Endothelial cell of umbilical vein (primary cell): ENCODE results near the gene APOC3. TPM values are rescaled to one million over a fixed set of nuclear protein-coding genes. Genes with fewer than 3 reads are reported as not detected.

Experiments
- BruUV-seq: library from RNA; stranded (reverse); fragments of 400-500 nt; replicated peaks from 2 replicates; lab custom pipeline; 2021; lab: Mats Ljungman, UMichigan
- CTCF ChIA-PET: fragments of 300-600, 350-600 bp; sonication (Branson Sonifier 250); formaldehyde crosslinking; loops from one replicate; lab custom pipeline; 2021; ENCODE audit warnings: antibody characterized with exemption, inconsistent platforms; lab: Charles Lee
- POLR2A ChIA-PET: fragments of 300-600, 350-600 bp; sonication (Branson Sonifier 250); formaldehyde crosslinking; loops from one replicate; lab custom pipeline; 2021; ENCODE audit warnings: antibody characterized with exemption, inconsistent platforms; lab: Charles Lee
- DNase-seq: peaks from one replicate; pipeline ENCODE4 v3.0.0-alpha.2; 2011; ENCODE audit warnings: low read depth, low spot score
- FAIRE-seq: peaks from 2 replicates; lab custom pipeline; 2011; peaks lifted over from hg19 to GRCh38; lab: Jason Lieb, UNC
- H2AFZ ChIP-seq: 2 replicates; pipeline ENCODE4 v1.6.0; 2012; ENCODE audit warnings: low read depth, low read length, control low read depth, inconsistent platforms
- H3K27ac ChIP-seq: 2 replicates; pipeline ENCODE4 v1.5.1; 2011; ENCODE audit warnings: low read depth, mild to moderate bottlenecking, control low read depth, low read length, moderate library complexity; ENCODE audit not compliant: insufficient read depth
- H3K27me3 ChIP-seq, 2 experiments: 2 replicates each; pipeline versions ENCODE4 v1.6.0 to v1.6.1; 2011; ENCODE audit warnings: low read length in 2 of 2, mixed read lengths in 1 of 2; ENCODE audit not compliant: control insufficient read depth in 2 of 2, insufficient read depth in 2 of 2
- H3K36me3 ChIP-seq, 2 experiments: 2 replicates in 1 of 2; 3 replicates in 1 of 2; pipeline ENCODE4 v1.5.1; 2011; ENCODE audit warnings: low read length in 2 of 2, mild to moderate bottlenecking in 1 of 2, moderate library complexity in 1 of 2; ENCODE audit not compliant: control insufficient read depth in 2 of 2, insufficient read depth in 2 of 2; ENCODE audit errors: extremely low read depth in 1 of 2
- H3K4me1 ChIP-seq: 3 replicates; pipeline ENCODE4 v1.5.1; 2011; ENCODE audit warnings: mild to moderate bottlenecking, low read length; ENCODE audit not compliant: control insufficient read depth, insufficient read depth; ENCODE audit errors: extremely low read depth
- H3K4me2 ChIP-seq: 2 replicates; pipeline ENCODE4 v1.6.1; 2011; ENCODE audit warnings: low read length, control low read depth, mixed read lengths; ENCODE audit not compliant: insufficient read depth
- H3K4me3 ChIP-seq, 3 experiments: fragments of 200-600 bp in 1 of 3; sonication (generic), shearing (Covaris generic) in 1 of 3; replicated peaks in 1 of 3; 2 replicates each; pipeline ENCODE4 v1.5.1; 2011 to 2016; ENCODE audit warnings: control low read depth in 3 of 3, low read length in 3 of 3, mild to moderate bottlenecking in 2 of 3, inconsistent platforms in 1 of 3, low read depth in 1 of 3, moderate library complexity in 1 of 3; ENCODE audit not compliant: insufficient read depth in 1 of 3
- H3K79me2 ChIP-seq: 2 replicates; pipeline ENCODE4 v1.6.0; 2012; ENCODE audit warnings: low read length, inconsistent platforms; ENCODE audit not compliant: control insufficient read depth, insufficient read depth
- H3K9ac ChIP-seq: replicated peaks from 2 replicates; pipeline ENCODE3; 2011; ENCODE audit warnings: low read length, control low read depth; ENCODE audit not compliant: insufficient read depth; ENCODE audit errors: extremely low read depth
- H3K9me1 ChIP-seq: replicated peaks from 3 replicates; pipeline ENCODE4 v1.6.0; 2011; ENCODE audit warnings: mild to moderate bottlenecking, low read length; ENCODE audit not compliant: control insufficient read depth, insufficient read depth; ENCODE audit errors: extremely low read depth
- H3K9me3 ChIP-seq: replicated peaks from 2 replicates; pipeline ENCODE4 v1.5.1; 2012; ENCODE audit warnings: low read length, inconsistent platforms; ENCODE audit not compliant: control insufficient read depth, insufficient read depth
- H4K20me1 ChIP-seq: replicated peaks from 2 replicates; pipeline ENCODE3; 2011; ENCODE audit warnings: mild to moderate bottlenecking, low read length; ENCODE audit not compliant: control insufficient read depth, insufficient read depth; ENCODE audit errors: extremely low read depth
- EZH2 ChIP-seq: IDR thresholded peaks from 2 replicates; pipeline ENCODE4 v1.6.1; 2012; ENCODE audit warnings: borderline replicate concordance, low read depth, mild to moderate bottlenecking, moderate library complexity, low read length, inconsistent platforms; ENCODE audit not compliant: severe bottlenecking
- FOS ChIP-seq: IDR thresholded peaks from 2 replicates; pipeline ENCODE4 v1.6.1; 2011; ENCODE audit warnings: mild to moderate bottlenecking, low read length, moderate library complexity, borderline replicate concordance; ENCODE audit not compliant: insufficient read depth
- GATA2 ChIP-seq: IDR thresholded peaks from 2 replicates; pipeline ENCODE4 v1.7.0; 2011; ENCODE audit warnings: low read depth, mild to moderate bottlenecking, moderate library complexity, mixed read lengths, low read length; ENCODE audit not compliant: insufficient read length, insufficient read depth
- JUN ChIP-seq: IDR thresholded peaks from 2 replicates; pipeline ENCODE4 v1.6.1; 2011; ENCODE audit warnings: borderline replicate concordance, low read depth; ENCODE audit not compliant: insufficient read length, insufficient read depth
- MAX ChIP-seq: IDR thresholded peaks from 2 replicates; pipeline ENCODE4 v1.6.1; 2011; ENCODE audit not compliant: insufficient read depth, insufficient read length
- MYC ChIP-seq: IDR thresholded peaks from one replicate; pipeline ENCODE4 v1.6.1; 2011; ENCODE audit warnings: mild to moderate bottlenecking, low read depth, low read length
- POLR2A ChIP-seq: IDR thresholded peaks from 2 replicates; pipeline ENCODE4 v1.6.1; 2012; ENCODE audit warnings: low read depth, mild to moderate bottlenecking, control low read depth, low read length
- POLR2AphosphoS5 ChIP-seq: IDR thresholded peaks from 2 replicates; pipeline ENCODE4 v1.6.1; 2012; ENCODE audit warnings: low read depth, mild to moderate bottlenecking, control low read depth, low read length, moderate library complexity; ENCODE audit not compliant: insufficient read depth
- dilution Hi-C: fragments of 300-500 bp; cut with MboI; formaldehyde crosslinking; loops from one replicate; pipeline ENCODE4 v1.15.0; 2019; ENCODE audit warnings: low sequenced_read_pairs; ENCODE audit not compliant: extremely low pct_ligation_motif_present
- intact Hi-C: fragments of 100-400 bp; cut with micrococcal nuclease; formaldehyde crosslinking; loops from one replicate; pipeline ENCODE4 v1.10.0; 2022
- polyA plus RNA-seq, 4 experiments: library from polyadenylated mRNA; depleted of rRNA in 3 of 4; stranded (reverse) in 3 of 4; unstranded in 1 of 4; fragments of >200 nt; gene quantifications; 2 replicates each; pipeline versions ENCODE4 v1.2.1 to v1.2.3, GENCODE V29; 2011 to 2012; ENCODE audit warnings: missing spikeins in 1 of 4
- total RNA-seq: library from RNA; stranded (reverse); gene quantifications from 2 replicates; pipeline ENCODE4 v1.2.3, GENCODE V29; 2021
- TF ChIP-seq, protein P1 (sequence below), 2 donors: IDR thresholded peaks; 1 replicate in 1 of 2; 2 replicates in 1 of 2; pipeline ENCODE4 v1.5.1; 2011; ENCODE audit warnings: low read length in 2 of 2, mild to moderate bottlenecking in 2 of 2, moderate library complexity in 2 of 2, control low read depth in 1 of 2, inconsistent platforms in 1 of 2, low read depth in 1 of 2; ENCODE audit not compliant: insufficient read depth in 1 of 2; ENCODE audit errors: extremely low read depth in 1 of 2

APOC3 gene
- total and polyA plus RNA-seq, 2 donors (not counting 3 experiments of a cell fraction or from before 2014, with no cell fraction given) = not detected

DNA sequence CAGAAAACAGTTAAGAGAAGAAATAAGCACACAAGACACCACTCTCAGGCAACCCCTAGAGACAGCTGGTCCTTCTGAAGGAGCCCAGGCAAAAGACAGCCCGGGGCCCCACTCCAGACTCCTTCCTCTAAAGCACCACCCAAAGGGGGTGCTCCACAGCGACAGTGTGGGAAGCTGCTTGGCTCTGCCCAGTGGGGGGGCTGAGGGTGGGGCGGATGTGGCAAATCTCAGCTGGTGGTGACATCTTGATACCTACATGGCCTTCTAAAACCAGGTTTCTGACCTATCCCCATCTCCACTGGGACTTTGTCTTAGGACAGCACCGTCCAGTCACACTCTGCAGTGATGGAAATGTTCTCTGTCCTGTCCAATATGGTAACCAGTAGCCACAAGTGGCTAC lies 17.9 kb downstream of the APOC3 start:
- Histone ChIP-seq H3K79me2 (no peaks in the 10 kb centered on the region), H3K4me1 (peaks cover 6% of the 10 kb centered on the region), H3K9me1 (no peaks in the 10 kb centered on the region), H3K36me3 (peaks cover 0 to 16% of the 10 kb centered on the region in 2 experiments), H3K4me3 (no peak overlapping the region), H4K20me1 (no peaks in the 10 kb centered on the region), H3K27ac (no peak overlapping the region), H3K27me3 (no peaks in the 10 kb centered on the region), H3K9ac (no peak overlapping the region), H3K9me3 (no peaks in the 10 kb centered on the region), H2AFZ (no peak overlapping the region), H3K4me2 (no peak overlapping the region)
- DNase-seq = no peak
- TF ChIP-seq, protein P1, sequence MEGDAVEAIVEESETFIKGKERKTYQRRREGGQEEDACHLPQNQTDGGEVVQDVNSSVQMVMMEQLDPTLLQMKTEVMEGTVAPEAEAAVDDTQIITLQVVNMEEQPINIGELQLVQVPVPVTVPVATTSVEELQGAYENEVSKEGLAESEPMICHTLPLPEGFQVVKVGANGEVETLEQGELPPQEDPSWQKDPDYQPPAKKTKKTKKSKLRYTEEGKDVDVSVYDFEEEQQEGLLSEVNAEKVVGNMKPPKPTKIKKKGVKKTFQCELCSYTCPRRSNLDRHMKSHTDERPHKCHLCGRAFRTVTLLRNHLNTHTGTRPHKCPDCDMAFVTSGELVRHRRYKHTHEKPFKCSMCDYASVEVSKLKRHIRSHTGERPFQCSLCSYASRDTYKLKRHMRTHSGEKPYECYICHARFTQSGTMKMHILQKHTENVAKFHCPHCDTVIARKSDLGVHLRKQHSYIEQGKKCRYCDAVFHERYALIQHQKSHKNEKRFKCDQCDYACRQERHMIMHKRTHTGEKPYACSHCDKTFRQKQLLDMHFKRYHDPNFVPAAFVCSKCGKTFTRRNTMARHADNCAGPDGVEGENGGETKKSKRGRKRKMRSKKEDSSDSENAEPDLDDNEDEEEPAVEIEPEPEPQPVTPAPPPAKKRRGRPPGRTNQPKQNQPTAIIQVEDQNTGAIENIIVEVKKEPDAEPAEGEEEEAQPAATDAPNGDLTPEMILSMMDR (IDR thresholded peaks at IDR 0.05; ENCODE audit: extremely low read depth in 1 of 2, insufficient read depth in 1 of 2, low read depth in 1 of 2, low read length in 2 of 2) = no peak
- TF ChIP-seq MYC (no peak), FOS (no peak)
- FAIRE-seq = no peak
- no TSS peak for BruUV-seq
- dilution Hi-C loops (no loop called here), intact Hi-C loops (no loop called here)
- ChIA-PET CTCF (interaction anchor here (4.6 kb wide), 1 partner anchor 12 kb away, joined by 18 read pairs; no protein-coding TSS in a partner anchor), POLR2A (no interaction called here)

GRCh38 chr11:116849060-116849459 lies 19.4 kb downstream of the APOC3 start:
- dilution Hi-C loops = no loop called here
- no peak overlapping the region for H2AFZ ChIP-seq
- H3K9me1 ChIP-seq = no peaks in the 10 kb centered on the region
- no peak overlapping the region for H3K4me2 ChIP-seq
- H3K4me1 ChIP-seq = peaks cover 21% of the 10 kb centered on the region
- H3K79me2 ChIP-seq = no peaks in the 10 kb centered on the region
- no peak for FAIRE-seq
- no peaks in the 10 kb centered on the region for H3K27me3 ChIP-seq
- H3K4me3 ChIP-seq = no peak overlapping the region
- H4K20me1 ChIP-seq = no peaks in the 10 kb centered on the region
- no peak for DNase-seq
- H3K36me3 ChIP-seq = peaks cover 0 to 16% of the 10 kb centered on the region in 2 experiments
- no peak overlapping the region for H3K9ac ChIP-seq
- ChIA-PET POLR2A (no interaction called here), CTCF (interaction anchor here (4.6 kb wide), 1 partner anchor 13 kb away, joined by 18 read pairs; no protein-coding TSS in a partner anchor)
- no peaks in the 10 kb centered on the region for H3K9me3 ChIP-seq
- no TSS peak for BruUV-seq
- TF ChIP-seq JUN (no peak), MAX (no peak), FOS (no peak), POLR2A (no peak), MYC (no peak), POLR2AphosphoS5 (no peak), EZH2 (no peak), GATA2 (no peak)
- TF ChIP-seq, protein P1 (IDR thresholded peaks at IDR 0.05; ENCODE audit: extremely low read depth in 1 of 2, insufficient read depth in 1 of 2, low read depth in 1 of 2, low read length in 2 of 2) = no peak
- intact Hi-C loops = no loop called here
- no peak overlapping the region for H3K27ac ChIP-seq
